Nucleus accumbens (tissue), 56 donors: ENCODE results near the gene CRADD.
"Not testable (repeated sequence)": the region's sequence is repeated elsewhere in the genome, so short reads cannot be mapped to it uniquely, and the experiment has no call there.

Source experiments
- DNase-seq, 56 donors: peaks; one replicate each; lab custom pipeline; 2025; lab: John Stamatoyannopoulos, UW

CRADD gene

DNA sequence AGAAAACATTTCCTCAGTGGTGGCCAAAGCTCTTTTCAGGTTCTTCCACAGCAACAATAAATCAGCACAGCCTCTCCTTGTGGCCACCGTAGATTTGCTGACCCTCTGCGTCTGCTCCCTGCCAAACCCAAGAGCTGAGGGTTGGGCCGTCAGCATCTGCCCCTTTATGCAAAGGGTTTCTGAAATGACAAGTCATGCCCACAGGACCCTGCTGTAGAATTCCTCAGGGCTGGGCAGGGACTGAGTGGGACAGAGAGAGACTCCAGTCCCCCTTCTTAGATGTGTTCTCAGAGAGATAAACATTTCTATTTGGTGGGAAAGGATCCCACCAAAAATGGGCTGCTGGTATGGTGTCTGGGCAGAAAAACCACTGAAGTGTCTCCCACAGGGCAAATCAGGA is 238.2 kb downstream of the CRADD start:
- DNase-seq = no peak

DNA sequence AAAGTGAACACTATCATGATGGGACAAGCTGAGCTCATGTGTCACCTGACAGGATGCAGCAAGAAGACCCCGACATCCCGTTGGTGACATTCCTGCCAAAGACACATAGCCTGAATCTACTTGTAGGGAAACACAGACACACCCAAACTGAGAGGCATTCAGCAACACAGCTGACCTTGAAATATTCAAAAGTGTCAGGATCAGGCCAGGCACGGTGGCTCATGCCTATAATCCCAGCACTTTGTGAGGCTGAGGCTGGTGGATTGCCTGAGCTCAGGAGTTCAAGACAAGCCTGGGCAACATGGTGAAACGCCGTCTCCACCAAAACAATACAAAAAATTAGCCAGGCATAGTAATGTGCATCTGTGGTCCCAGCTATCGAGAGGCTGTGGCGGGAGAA is 239.2 kb downstream of the CRADD start:
- DNase-seq = no peak

DNA sequence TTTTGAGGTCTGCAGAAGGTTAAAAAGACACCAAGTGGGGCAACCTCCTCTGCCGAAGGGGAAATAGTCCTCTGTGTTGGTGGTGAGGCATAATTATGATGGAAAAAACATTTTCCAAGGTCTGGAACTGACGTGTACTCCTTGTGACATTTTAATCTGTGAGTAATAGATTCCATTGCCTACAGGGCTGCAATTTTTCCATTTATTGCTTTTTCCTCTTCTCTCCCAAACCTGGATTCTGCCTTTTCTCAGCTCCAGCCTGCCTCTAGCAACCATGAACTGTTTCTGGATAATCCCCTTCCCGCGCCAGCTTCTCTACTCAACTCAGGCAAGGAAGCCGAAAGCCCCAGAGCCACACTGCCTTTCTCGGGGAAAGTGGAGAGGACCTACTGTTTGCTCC is 241.1 kb downstream of the CRADD start:
- no peak for DNase-seq

DNA sequence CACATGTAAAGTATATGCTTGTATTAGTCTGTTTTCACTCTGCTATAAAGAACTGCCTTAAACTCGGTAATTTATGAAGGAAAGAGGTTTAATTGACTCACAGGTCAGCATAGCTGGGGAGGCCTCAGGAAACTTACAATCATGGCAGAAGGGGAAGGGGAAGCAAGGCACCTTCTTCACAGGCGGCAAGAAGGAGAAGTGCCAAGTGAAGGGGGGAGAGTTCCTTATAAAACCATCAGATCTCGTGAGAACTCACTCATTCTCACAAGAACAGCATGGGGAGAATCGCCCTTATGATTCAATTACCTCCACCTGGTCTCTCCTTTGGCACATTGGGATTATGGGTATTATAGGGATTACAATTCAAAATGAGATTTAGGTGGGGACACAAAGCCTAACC is 241.7 kb downstream of the CRADD start:
- no peak for DNase-seq

DNA sequence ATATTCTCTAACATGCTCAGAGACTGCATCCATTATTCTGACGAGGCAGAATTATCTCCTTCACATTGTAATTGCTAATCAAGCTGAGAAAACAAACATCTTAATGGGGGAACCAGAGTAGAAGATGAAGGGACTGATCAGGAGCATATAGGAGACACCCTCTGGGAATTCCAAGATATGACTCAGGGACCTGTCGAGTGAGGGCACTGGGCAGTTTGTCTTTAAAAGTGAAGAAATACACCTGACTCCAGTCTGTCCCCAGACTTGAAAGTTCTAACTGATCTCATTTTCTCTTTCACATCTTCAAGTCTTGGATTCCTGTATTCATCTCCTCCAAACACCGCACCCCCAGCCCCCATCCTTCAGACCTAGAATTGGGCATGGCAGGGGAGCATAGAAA is 244.3 kb downstream of the CRADD start:
- DNase-seq = no peak

DNA sequence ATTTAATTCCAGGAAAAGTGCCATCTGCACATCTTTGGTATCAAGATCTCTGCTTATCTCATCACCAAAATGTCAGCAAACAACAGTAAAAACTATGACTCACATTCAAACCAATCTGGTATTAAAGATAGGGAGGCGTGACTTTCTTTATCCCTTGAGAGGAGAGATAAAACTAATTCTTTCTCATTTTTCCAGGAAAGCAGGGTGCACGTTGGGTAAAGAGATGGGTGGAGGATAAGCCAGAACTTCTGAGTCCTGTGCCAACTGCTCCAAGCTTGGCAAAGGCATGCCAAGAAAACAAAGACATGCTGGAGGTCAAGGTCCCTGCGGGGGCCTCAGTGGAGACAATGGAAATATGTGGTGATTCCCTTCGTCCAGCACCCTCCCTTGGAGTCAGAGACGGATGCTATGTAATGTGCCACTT is 245.4 kb downstream of the CRADD start:
- DNase-seq = no peak

DNA sequence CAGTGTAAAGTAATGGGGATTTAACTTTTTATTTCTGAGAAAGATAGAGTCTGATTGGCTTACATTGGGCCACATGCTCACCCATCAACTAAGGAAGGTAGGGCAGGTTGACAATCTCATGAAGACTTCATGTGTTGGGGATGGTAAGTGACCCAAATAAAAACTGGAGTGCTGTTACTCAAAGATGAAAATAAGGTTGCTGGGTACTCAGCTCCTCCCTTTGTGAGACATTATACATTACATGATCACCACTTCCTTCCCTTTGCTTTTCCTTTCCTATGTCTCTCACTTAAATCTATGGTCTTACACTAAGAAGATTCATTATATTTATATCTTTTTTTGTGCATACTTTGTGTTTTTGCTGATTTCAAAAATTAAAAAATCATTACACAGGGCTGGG is 247.2 kb downstream of the CRADD start:
- DNase-seq = no peak

DNA sequence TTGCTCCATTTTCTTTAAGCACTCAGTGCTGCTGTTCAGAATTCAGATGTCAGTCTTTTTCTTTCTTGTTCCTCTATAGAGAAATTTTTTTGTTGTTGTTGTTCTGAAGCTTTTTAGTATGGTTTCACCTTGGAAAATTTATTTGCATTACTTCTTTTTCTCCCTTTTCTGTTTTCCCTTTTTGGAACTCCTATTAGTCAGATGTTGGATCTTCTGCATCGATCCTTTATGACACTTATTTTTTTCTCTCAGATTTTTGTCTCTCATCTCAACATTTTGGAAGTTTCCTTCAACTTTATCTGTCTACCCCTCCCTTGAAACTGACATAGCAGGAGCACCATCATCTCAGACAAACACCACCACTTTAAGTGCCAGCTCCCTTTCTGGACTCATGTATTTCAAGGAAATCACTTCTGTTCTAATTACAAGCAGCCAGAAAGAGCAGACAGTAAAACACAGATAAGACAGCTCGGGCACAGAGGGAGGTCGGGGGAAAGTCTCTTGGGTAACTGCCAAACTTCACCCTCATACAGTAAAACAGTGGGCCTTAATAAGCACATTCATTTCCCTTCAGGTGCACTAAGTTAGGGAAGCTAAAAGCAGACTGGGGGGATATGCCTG is 248.5 kb downstream of the CRADD start:
- no peak for DNase-seq

DNA sequence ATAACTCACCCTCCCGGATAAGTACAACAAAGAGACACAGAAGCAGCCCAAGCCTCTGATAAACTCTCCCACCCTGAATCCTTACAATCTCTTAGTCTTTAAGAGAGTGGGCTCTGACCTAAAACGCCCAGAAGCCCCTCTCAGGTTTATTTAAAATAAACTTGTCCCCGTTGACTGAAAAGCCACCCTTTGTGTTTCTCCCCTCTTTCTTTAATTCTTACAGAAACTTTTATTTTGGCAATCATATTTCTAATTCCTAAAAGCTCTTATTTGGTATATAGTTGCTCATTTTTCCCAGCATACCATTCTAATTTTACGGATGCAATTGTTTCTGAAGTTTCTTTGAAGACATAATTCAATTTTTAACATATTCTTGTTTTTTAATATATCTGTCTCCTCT is 249.1 kb downstream of the CRADD start:
- no peak for DNase-seq

DNA sequence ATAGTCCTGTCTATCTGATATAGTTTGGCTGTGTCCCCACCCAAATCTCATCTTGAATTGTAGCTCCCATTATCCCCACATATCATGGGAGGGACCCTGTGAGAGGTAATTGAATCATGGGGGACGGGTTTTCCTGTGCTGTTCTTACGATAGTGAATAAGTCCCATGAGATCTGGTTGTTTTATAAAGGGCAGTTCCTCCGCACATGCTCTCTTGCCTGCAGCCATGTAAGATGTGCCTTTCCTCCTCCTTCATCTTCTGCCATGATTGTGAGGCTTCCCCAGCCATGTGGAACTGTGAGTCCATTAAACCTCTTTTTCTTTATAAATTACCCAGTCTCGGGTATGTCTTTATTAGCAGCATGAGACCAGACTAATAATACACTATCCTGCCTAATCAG is 251.9 kb downstream of the CRADD start:
- not testable (repeated sequence) for DNase-seq

DNA sequence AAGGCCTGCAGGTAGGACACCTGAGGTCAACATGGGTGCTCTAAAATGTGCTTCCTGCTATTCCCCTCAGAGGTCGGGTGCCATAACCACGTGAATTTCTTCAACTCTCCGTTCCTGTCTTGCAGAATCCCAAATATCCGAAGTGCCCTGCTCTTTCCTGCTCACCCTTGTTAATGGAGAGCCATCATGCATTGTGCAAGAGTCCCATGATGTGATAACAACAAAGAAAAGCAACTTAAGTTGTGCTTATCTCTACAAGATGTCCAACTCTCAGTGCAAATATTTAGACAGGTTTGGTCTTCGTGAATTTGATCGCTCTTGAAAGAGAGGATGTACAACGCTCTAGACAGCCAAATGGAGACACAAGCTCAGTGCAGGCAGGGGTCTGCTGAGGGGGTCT is 260.6 kb downstream of the CRADD start:
- DNase-seq = no peak

DNA sequence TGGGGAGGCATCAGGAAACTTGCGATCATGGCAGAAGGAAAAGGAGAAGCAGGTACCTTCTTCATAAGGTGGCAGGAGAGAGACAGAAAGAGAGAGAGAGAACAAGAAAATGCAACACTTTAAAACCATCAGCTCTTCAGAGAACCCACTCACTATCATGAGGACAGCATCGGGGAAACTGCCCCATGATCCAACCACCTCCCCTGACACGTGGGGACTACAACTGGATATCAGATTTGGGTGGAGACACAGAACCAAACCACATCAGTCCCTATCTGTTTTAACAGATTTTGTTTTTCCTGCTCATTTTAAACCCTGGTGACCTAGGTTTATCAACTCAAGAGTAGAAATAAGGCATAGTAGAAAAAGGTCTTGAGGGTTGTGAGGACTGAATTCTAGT is 261.1 kb downstream of the CRADD start:
- no peak for DNase-seq

DNA sequence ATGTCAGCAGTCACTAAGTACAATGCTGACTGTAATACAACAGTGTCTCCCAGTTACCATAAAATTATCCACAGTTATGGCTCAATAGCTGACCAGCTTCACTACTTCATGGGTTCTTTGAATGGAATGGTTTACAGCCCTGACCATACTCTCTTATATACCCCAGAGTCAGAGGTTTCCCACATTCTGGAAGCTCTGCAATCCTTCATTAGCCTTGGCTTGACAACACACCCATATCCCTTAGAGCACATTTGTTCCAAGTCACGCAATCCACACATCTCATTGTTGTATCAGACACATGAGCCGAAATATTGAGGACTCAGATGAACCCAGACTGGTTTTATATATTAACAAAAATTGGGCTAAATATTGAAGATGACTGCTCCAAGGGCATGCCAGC is 261.8 kb downstream of the CRADD start:
- no peak for DNase-seq

DNA sequence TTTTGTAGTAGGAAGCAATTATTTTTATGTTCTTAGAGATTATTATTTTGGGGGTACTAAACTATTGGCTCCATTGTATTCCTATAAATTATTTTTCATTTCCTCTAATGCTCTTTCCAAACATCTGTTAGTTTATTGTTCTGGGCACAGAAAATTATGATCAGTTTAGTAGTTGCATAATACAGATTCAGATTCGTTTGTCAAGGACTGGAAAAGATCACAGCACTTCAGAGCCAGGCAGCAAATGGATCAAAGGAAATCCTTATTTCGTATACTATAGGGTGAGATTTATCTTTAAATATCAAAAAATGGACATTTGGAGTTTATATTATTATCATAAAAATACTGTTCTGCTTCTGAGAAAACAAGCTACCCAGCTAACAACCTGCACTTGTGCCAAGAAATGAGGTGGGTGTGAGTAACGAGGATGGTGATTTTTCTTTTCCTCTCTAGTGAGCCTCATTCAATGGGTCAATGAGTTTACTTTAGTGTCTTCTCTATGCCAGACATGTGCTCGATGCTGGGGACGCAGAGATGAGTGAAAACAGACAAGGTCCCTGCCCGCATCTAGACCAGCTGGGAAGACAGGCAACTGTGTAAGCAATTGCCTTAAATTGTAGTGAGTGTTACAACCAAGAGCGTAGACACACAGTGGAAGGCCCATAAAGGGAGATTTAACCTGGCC is 262.6 kb downstream of the CRADD start:
- DNase-seq = no peak

DNA sequence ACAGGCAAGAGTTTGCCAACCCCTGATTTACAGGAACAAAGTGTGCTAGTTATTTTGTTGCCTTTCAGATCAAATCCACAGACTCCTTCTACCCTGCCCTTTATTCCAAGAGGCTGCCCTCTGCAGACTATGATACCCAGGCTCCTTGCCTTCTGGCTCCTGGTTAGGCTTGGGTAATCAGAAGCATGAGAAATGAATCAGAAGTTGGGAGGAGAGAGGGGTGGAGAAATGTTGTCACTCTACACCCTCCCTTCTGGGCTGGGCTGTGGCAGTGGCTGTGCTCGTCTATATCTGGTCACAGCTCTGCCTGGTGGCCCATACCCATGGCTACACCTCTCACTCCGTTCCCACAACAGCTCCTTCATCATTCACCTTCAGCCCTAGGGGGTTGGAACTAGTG is 266.6 kb downstream of the CRADD start:
- DNase-seq = no peak

DNA sequence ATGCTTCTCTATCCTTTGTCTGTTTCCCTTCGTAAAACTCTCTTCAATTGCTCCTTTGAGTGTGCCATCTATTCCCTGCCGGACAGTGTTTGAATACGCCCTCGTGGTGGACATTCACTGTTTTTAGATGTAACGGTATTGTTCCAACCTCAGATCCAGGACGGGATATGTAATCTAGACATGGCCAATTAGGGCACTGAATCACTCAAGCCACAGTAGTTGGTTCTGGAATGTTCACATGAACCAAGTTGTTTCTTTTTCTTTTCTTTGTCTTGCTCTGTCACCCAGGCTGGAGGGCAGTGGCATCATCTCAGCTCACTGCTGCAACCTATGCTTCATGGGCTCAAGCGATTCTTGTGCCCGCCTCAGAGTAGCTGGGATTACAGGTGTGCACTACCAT is 267.0 kb downstream of the CRADD start:
- no peak for DNase-seq
